ENCODE results near the gene CNTN4.

GRCh38 chr3:2904054-2904453, 805.4 kb downstream of the CNTN4 start:
- TF ChIP-seq CTCF (IDR thresholded peaks at IDR 0.05; ENCODE audit: insufficient read depth, low read depth, low read length): no peak
- no peak for TF ChIP-seq EZH2 (IDR thresholded peaks at IDR 0.05; ENCODE audit: insufficient read depth, low read length)
